AG20443 (cell line): Measurements from ENCODE around the gene EHBP1L1.

Experiments
- DNase-seq: peaks from one replicate; pipeline ENCODE4 v3.0.0; 2012; ENCODE audit warnings: low spot score, mixed read lengths

EHBP1L1 gene

DNA sequence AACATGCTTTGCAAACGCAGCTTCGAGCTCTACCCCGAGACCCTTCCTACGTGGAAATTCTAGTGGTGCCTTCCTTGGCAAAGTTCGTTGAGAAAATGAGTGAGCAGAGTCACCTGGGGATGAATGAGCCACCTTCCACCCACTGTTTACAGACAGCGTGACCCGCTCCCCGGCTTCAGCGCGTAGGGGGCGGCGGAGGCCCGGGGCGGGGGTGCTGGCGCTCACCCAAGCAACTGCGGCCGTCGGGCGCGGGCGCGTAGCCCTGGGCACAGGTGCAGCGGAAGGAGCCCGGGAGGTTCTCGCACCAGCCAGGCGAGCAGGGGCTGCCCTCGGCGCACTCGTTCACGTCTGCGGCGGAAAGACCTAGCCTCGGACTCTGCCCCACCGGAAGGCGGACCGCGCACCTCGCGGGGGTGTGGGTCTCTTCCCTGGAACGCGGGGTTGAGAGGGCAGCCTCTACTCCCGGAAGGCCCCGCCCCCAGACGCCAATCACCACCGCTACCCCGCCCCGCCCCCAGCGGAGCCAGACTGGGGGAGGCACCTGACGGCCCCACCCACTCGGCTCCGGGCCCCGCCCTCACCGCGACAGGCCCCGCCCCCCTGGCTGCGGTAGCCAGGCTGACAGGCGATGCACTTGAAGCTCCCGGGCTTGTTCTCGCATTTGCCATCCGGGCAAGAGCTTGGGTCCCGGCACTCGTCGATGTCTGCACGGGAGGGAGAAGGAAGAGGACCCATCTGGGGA lies 29.5 kb upstream of the EHBP1L1 start:
- DNase-seq = no peak

GRCh38 chr11:65547446-65548125 lies 28.3 kb upstream of the EHBP1L1 start:
- no peak for DNase-seq

GRCh38 chr11:65548395-65548794 lies 27.5 kb upstream of the EHBP1L1 start:
- no peak for DNase-seq

DNA sequence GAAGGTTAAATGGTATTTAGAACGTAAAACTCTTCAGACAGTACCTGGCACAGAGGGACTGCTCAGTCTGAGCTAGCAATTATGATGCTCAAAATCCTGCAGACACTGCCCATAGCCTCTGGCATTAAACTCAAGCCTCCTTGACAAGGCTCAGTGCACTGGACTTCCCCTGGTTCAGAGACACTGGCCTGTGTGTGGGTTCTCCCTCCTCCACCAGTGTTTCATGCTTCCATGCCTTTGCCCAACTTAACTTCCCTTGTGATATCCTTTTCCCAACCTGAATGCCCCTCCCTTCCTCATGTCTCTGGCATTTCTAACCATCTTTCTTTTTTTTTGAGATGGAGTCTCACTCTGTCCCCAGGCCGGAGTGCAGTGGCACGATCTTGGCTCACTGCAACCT lies 26.8 kb upstream of the EHBP1L1 start:
- DNase-seq = no peak

- DNase-seq = no peak
These were observed 24.1 kb upstream of the EHBP1L1 start for GRCh38 chr11:65551572-65552387.

- no peak for DNase-seq
These were observed 23.4 kb upstream of the EHBP1L1 start for GRCh38 chr11:65552388-65552951.

DNA sequence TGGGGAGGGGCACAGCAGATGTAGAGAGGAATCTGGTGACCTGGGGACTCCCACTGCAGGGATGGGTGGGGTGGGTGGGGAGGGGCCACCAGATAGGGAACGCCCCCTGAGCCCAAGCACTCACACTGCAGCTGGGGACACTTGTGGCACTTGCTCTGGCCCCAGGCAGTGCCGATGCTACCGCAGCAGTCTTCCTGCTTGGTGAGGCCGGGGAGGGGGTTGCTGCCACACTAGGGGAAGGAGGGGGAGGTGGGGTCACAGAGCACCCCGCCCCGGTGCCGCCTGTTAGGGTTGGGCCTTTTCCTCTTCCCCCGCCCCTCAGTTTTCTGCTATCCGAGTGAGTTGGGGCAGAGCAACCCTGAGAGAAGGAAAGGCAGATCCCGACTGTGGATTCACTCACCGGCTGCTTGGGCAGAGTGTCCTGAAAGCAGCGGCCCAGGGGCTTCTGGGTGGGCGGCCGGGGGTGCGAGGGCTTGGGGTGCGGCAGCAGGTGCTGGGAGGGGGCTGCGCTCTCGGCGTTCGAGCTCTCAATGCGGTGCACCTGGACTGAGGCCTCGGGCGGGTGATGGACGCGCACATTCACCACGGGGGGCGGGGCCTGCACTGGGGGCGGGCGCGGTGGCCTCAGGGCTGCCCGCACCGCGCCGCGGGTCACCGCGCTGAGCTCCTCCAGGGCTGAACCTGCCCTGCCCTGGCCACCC lies 22.4 kb upstream of the EHBP1L1 start:
- DNase-seq = no peak

DNA sequence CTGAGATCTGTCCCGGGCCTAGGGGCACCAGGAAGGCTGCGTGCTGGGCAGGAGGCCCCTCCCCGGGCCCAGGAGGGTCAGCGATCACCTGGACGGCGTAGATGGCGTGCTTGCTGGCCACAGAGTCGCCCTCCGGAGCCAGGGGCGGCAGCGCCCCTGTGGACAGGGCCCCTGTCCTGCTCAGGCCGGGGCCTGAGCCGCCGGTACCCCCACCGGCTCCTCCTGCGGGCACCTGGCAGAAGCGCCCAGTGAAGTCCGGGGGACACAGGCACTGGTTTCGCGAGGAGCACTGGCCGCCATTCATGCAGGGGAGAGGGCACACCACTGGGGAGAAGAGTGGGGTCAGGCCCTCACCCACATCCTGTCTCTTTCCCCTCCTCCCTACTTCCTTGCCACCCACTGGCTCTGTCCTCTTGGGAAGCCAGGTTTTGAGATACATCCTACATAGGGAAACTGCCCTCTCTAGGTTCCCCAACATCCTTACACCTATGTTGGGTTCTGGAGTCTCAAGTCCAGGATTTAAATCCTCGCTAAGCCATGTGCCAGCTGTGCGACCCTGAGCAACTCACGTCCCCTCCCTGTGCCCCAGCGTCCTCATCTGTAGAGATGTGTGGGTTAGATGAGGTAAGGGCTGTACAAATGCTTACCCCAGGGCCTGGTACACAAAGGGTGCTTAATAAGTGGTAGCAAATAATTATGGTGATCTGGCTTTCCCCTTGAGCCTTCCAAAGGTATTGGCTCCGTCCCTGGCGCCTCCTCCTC lies 21.6 kb upstream of the EHBP1L1 start:
- DNase-seq = no peak

- DNase-seq = no peak
These were observed 20.9 kb upstream of the EHBP1L1 start for GRCh38 chr11:65554842-65555430.

DNA sequence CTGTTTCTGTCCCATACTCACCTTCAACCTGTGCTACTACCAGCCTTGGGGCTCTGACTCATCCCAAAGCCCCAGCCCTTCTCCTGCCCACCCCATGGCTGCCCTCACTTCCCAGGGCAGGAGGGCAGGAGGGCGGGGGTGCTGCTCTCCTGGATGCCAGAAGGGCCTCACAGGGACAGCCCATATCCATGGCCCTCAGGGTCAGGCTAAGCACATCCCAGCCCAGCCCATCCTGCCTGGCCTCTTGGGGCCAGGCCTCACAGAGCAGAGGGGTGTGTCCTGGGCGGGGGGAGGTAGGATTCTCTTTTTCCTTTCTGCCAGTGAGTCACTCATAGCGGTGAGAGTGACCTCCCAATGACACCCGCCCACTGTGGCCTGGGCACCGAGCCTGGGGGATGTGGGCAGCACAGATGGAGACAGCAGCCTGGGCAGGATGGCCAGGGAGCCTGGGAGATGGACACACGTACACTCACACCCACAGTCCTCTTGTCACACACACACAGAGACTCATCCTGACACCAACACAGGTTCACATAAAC lies 20.1 kb upstream of the EHBP1L1 start:
- DNase-seq = peak; percentile 91

- no peak for DNase-seq
These were observed 19.2 kb upstream of the EHBP1L1 start for GRCh38 chr11:65556470-65557279.

DNA sequence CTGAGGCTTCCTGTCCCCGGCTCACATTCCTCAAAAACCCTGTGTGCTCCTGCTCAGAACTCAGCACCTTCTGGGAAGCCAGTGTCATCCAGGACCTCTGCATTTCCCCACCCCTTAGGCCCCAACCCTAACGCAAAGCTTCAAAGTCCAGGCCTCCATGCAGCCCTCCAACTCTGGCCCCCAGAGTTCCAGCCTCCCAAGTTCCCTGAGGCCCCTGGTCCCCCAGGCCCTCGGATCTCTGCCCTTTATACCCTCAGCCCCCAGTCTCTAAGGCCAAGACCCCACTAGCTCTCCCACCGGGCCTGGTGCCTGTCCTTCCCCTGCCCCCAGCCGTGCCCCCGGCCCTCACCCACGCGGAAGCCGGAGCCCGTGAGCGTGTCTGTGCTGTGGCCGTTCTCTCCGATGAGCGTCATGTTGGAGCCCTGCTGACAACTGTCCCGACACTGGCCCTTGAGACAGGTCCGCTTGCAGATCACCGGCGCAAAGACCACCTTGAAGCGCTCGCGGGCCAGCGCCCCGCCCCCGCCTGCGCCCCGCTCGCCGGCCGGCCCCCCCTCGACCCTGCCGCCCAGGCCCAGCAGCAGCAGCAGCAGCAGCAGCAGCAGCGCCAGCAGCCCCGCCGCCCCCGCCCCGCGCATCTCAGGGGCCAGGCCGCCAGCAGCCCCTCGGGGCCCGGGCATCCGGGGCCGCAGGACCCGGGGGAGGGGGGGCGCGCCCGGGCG lies 18.4 kb upstream of the EHBP1L1 start:
- no peak for DNase-seq

DNA sequence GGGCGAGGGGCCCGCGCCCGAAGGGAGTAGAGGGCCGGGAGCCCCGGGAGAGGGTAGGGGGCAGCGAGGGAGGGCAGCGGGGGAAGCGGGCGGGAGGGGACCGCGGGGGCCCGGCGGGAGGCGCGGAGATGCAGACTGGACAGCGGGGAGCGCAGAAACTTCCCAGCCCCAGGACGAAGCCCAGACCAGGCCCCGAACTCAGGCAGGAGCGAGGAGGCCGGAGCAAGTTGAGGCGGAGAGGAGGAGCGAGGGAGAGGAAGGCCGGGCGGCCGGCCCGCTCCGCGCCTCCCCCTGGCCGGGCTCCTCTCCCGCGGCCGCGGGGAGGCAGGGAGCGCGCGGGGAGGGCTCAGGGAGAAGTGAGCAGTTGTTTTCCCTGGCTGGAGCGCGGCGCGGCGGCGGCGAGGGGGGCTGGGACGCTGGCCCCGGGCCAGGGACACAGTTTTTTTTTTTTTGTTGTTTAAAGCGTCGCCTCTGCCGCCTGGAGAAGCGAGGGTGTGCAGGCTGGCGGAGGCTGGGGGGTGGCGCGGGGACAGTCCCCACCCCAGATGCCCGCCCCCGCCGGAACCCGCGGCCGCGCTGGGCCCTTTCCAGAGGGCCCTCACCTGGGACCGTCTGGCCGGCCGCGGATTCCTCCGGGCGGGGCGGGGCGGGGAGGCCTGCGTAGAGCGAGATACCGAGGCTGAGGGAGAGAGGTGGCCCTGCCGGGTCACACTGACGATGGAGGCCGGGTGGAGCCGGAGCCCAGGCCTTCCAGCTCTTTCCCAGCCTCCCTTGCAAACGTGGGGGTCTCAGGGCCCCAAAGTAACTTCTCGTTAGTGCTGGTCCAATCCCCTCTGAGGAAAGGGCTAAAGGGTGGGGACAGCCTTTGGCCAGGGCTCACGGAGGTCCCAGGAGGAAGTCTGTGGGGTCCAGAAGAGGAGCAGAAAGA lies 17.6 kb upstream of the EHBP1L1 start, which contains the start of gene LTBP3:
LTBP3 (minus strand) TSS at position 358 of the 928 bp plus-strand sequence. CDS start 400 bp downstream, outside the sequence.
- peak; percentile 92 for DNase-seq

GRCh38 chr11:65558930-65559509 lies 16.8 kb upstream of the EHBP1L1 start:
- peak; percentile 67 for DNase-seq

- no peak for DNase-seq
These were observed 16.3 kb upstream of the EHBP1L1 start for GRCh38 chr11:65559535-65559934.

DNA sequence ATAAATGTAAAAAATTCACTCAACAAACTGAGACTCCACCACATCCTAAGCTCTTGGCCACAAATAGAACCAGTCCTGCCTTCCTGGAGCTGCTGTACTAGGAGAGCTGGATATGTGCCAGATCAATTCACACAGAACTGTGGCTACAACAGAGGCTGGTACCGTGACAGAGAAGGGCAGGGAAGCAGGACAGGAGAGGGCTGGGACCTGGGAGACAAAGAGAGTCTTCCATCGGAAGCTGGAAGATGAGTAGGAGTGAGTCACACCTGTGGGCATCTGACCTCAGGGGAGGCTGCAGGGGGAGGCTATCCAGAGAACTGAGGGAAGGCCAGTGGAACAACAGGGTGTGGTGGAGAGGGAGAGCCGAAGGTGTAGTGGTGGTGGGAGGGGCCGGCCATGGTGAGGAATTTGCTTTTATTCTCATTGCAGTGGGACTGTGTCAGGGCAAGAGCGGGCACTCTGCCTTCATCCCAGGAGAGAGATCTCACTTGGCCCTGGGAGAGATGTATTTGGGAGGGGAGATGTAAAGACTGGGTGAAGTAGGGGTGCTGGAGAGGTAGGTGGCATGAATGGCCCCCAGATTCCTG lies 15.8 kb upstream of the EHBP1L1 start:
- DNase-seq = no peak
